ENCODE results near the gene WDR36. TPM values are rescaled to one million over a fixed set of nuclear protein-coding genes. Genes with fewer than 3 reads are reported as not detected.

WDR36 gene
- total and polyA plus RNA-seq, 10 of the 15 experiments (the other 5 are each of a cell fraction or from before 2014, with no cell fraction given), result 13.3 to 61.8 (median 47.0) TPM

- in situ Hi-C loops (cut with MboI), result no loop called here
- ChIA-PET CTCF (no interaction called here), RAD21 (ENCODE audit: unreplicated experiment) (no interaction called here), SMC1A (ENCODE audit: uncharacterized antibody, unreplicated experiment) (no interaction called here), POLR2A (no interaction called here)
- H3K27ac ChIP-seq (ENCODE audit: control insufficient read depth, insufficient read depth), result no peak overlapping the region
- H3K36me3 ChIP-seq (ENCODE audit: control insufficient read depth in 2 of 2, insufficient read depth in 2 of 2, low read length in 1 of 2), result no peaks in the 10 kb centered on the region
- 92% methylated on average over 1 of the region's 1 CpG for WGBS (ENCODE audit: insufficient coverage, insufficient replicate concordance, low lambda C conversion rate, missing lambda C conversion rate)
- no peaks in the 10 kb centered on the region for H3K9me3 ChIP-seq (replicated peaks; ENCODE audit: control insufficient read depth, insufficient read depth, low read length)
- H3K4me1 ChIP-seq (ENCODE audit: control insufficient read depth, insufficient read depth, low read length), result peaks cover 4% of the 10 kb centered on the region; the same call in 1 of the 2 replicates
- H3K27me3 ChIP-seq (replicated peaks in 1 of 2; ENCODE audit: control insufficient read depth in 2 of 2, insufficient read depth in 2 of 2, low read length in 1 of 2), result no peaks in the 10 kb centered on the region
- intact Hi-C loops (cut with micrococcal nuclease; ENCODE audit: unreplicated experiment), result no loop called here
- H2AFZ ChIP-seq (ENCODE audit: control insufficient read depth, low read depth, low read length), result no peak overlapping the region
- DNase-seq (ENCODE audit: low read depth, low spot score) (no peak), ATAC-seq (no peak), FAIRE-seq (no peak)
- no peak overlapping the region for H3K9ac ChIP-seq (ENCODE audit: control insufficient read depth, insufficient read depth, low read length)
- H3K4me3 ChIP-seq, result no peak overlapping the region
- BruUV-seq (replicated peaks), result no TSS peak
- TF ChIP-seq NFYB (IDR thresholded peaks at IDR 0.05; ENCODE audit: insufficient read depth, low read depth, low read length) (no peak), ZNF622 (IDR thresholded peaks at IDR 0.05) (no peak), ATF2 (IDR thresholded peaks at IDR 0.05; ENCODE audit: low read length) (no peak), JUND (IDR thresholded peaks at IDR 0.05; ENCODE audit: low read depth, low read length) (no peak), E2F8 (IDR thresholded peaks at IDR 0.05; ENCODE audit: low read depth, partially characterized antibody) (no peak), CBFB (IDR thresholded peaks at IDR 0.05; ENCODE audit: low read depth) (no peak)
- H4K20me1 ChIP-seq (ENCODE audit: control insufficient read depth, insufficient read depth), result no peaks in the 10 kb centered on the region
- no peak overlapping the region for H3K4me2 ChIP-seq (ENCODE audit: control insufficient read depth, insufficient read depth)
- no peaks in the 10 kb centered on the region for H3K79me2 ChIP-seq (ENCODE audit: control insufficient read depth, insufficient read depth, low read length)
Observed at GRCh38 chr5:111135363-111135762, 43.2 kb downstream of the WDR36 start.

All from GM12878 (cell line).